HCT116 (cell line): ENCODE results near the gene OR2AG2. TPM values are rescaled to one million over a fixed set of nuclear protein-coding genes. Genes with fewer than 3 reads are reported as not detected.

Experiments
- ATAC-seq: fragments of 200-7000 bp; cut with Tn5 transposase; 2 replicates; pipeline ENCODE4 v1.9.1; 2020; ENCODE audit warnings: mild to moderate bottlenecking, moderate library complexity
- BruUV-seq: library from RNA; stranded (reverse); fragments of 400-500 nt; replicated peaks from 2 replicates; lab custom pipeline; 2021; lab: Mats Ljungman, UMichigan
- CTCF ChIA-PET: fragments of 300-600 bp; sonication (Branson Sonifier 250); formaldehyde crosslinking; loops from one replicate; lab custom pipeline; 2021; ENCODE audit warnings: antibody characterized with exemption; lab: Charles Lee
- POLR2A ChIA-PET: fragments of 300-600, 350-600 bp; sonication (Branson Sonifier 250); formaldehyde crosslinking; loops from one replicate; lab custom pipeline; 2021; ENCODE audit warnings: antibody characterized with exemption; lab: Charles Lee
- RAD21 ChIA-PET, 2 experiments: fragments of 300-600 bp; sonication (Branson Sonifier 250); formaldehyde crosslinking; loops; one replicate each; lab custom pipeline; 2023; ENCODE audit warnings: low total read pairs in 2 of 2; ENCODE audit not compliant: uncharacterized antibody in 2 of 2, unreplicated experiment in 2 of 2, low non-redundant PET in 1 of 2; lab: Charles Lee
- DNase-seq: peaks from one replicate; pipeline ENCODE4 v3.0.0-alpha.2; 2010; ENCODE audit warnings: low read depth, low spot score
- H2AFZ ChIP-seq: fragments of 200-600 bp; shearing (Covaris generic), sonication (generic); 2 replicates; pipeline ENCODE4 v1.6.1; 2017; ENCODE audit warnings: low read depth, mixed run types, mixed read lengths, antibody characterized with exemption, low read length; ENCODE audit not compliant: poor library complexity, severe bottlenecking
- H3K27ac ChIP-seq: 2 replicates; pipeline ENCODE4 v1.5.1; 2012; ENCODE audit warnings: low read depth, low read length
- H3K27me3 ChIP-seq: fragments of 200-600 bp; sonication (generic); 2 replicates; pipeline ENCODE4 v1.6.1; 2016; ENCODE audit warnings: mixed run types, low read length, mixed read lengths; ENCODE audit not compliant: insufficient read depth
- H3K36me3 ChIP-seq, 2 experiments: fragments of 200-500 bp in 1 of 2; fragments of 200-600 bp in 1 of 2; sonication (Bioruptor generic) in 1 of 2; sonication (generic) in 1 of 2; 2 replicates each; pipeline versions ENCODE4 v1.5.1 to v1.6.1; 2014 to 2016; ENCODE audit warnings: low read length in 2 of 2, inconsistent platforms in 1 of 2, mixed read lengths in 1 of 2, mixed run types in 1 of 2; ENCODE audit not compliant: insufficient read depth in 2 of 2, control insufficient read depth in 1 of 2
- H3K4me1 ChIP-seq, 2 experiments: fragments of 200-600 bp in 1 of 2; sonication (generic) in 1 of 2; 2 replicates each; pipeline versions ENCODE4 v1.5.1 to v1.6.1; 2012 to 2017; ENCODE audit warnings: low read length in 2 of 2, inconsistent platforms in 1 of 2, mild to moderate bottlenecking in 1 of 2, mixed read lengths in 1 of 2, mixed run types in 1 of 2, moderate library complexity in 1 of 2; ENCODE audit not compliant: insufficient read depth in 2 of 2, control insufficient read depth in 1 of 2
- H3K4me2 ChIP-seq: fragments of 200-600 bp; sonication (generic); 2 replicates; pipeline ENCODE4 v1.6.1; 2017; ENCODE audit warnings: mixed run types, low read length, mixed read lengths
- H3K4me3 ChIP-seq, 2 experiments: fragments of 200-600 bp in 1 of 2; sonication (generic) in 1 of 2; replicated peaks in 1 of 2; 2 replicates each; pipeline ENCODE4 v1.5.1; 2011 to 2016; ENCODE audit warnings: low read length in 2 of 2, control low read depth in 1 of 2, low read depth in 1 of 2, mild to moderate bottlenecking in 1 of 2, mixed read lengths in 1 of 2, mixed run types in 1 of 2
- H3K79me2 ChIP-seq: fragments of 200-600 bp; sonication (generic); 2 replicates; pipeline ENCODE4 v1.6.1; 2017; ENCODE audit warnings: mild to moderate bottlenecking, mixed run types, low read length, moderate library complexity, mixed read lengths; ENCODE audit not compliant: insufficient read depth
- H3K9ac ChIP-seq: fragments of 200-600 bp; sonication (generic); 2 replicates; pipeline ENCODE4 v1.6.1; 2016; ENCODE audit warnings: low read length, mixed read lengths
- H3K9me2 ChIP-seq: fragments of 200-600 bp; sonication (generic), shearing (Covaris generic); 2 replicates; pipeline ENCODE4 v1.6.1; 2017; ENCODE audit warnings: mixed run types, mild to moderate bottlenecking, moderate library complexity; ENCODE audit not compliant: insufficient read depth
- H3K9me3 ChIP-seq, 2 experiments: fragments of 200-500 bp in 1 of 2; fragments of 200-600 bp in 1 of 2; sonication (Bioruptor generic) in 1 of 2; sonication (generic) in 1 of 2; 2 replicates each; pipeline ENCODE4 v1.6.1; 2014 to 2017; ENCODE audit warnings: low read length in 2 of 2, mixed read lengths in 2 of 2, inconsistent platforms in 1 of 2, low read depth in 1 of 2, mild to moderate bottlenecking in 1 of 2, mixed run types in 1 of 2, moderate library complexity in 1 of 2; ENCODE audit not compliant: control insufficient read depth in 1 of 2, insufficient read depth in 1 of 2
- H4K20me1 ChIP-seq: fragments of 200-600 bp; sonication (generic), shearing (Covaris generic); 2 replicates; pipeline ENCODE4 v1.6.1; 2017; ENCODE audit warnings: mixed run types, mild to moderate bottlenecking, moderate library complexity; ENCODE audit not compliant: insufficient read depth
- CBX3 ChIP-seq: IDR thresholded peaks from 2 replicates; pipeline ENCODE4 v1.6.1; 2012; ENCODE audit warnings: low read depth
- CEBPB ChIP-seq: IDR thresholded peaks from 2 replicates; pipeline ENCODE4 v1.6.1; 2012; ENCODE audit warnings: low read depth
- ELF1 ChIP-seq: IDR thresholded peaks from 2 replicates; pipeline ENCODE4 v1.6.1; 2012; ENCODE audit warnings: low read depth, borderline replicate concordance
- EZH2 ChIP-seq: fragments of 200-600 bp; sonication (generic); IDR thresholded peaks from 2 replicates; pipeline ENCODE4 v1.6.1; 2017; ENCODE audit warnings: antibody characterized with exemption, mixed run types
- EZH2phosphoT487 ChIP-seq: fragments of 200-600 bp; IDR thresholded peaks from 2 replicates; pipeline ENCODE4 v1.6.1; 2018; ENCODE audit warnings: antibody characterized with exemption, borderline replicate concordance
- FOSL1 ChIP-seq: IDR thresholded peaks from 2 replicates; pipeline ENCODE4 v1.6.1; 2012; ENCODE audit warnings: low read depth
- POLR2AphosphoS5 ChIP-seq: IDR thresholded peaks from 2 replicates; pipeline ENCODE4 v1.6.1; 2011; ENCODE audit warnings: mild to moderate bottlenecking, low read depth, low read length, moderate library complexity
- RAD21 ChIP-seq: IDR thresholded peaks from 2 replicates; pipeline ENCODE4 v1.6.1; 2012; ENCODE audit warnings: low read depth, mild to moderate bottlenecking
- SIN3A ChIP-seq: IDR thresholded peaks from 2 replicates; pipeline ENCODE4 v1.6.1; 2012; ENCODE audit warnings: low read depth
- SP1 ChIP-seq: IDR thresholded peaks from 2 replicates; pipeline ENCODE4 v1.6.1; 2012; ENCODE audit warnings: low read depth
- SRF ChIP-seq: IDR thresholded peaks from 2 replicates; pipeline ENCODE4 v1.6.1; 2012; ENCODE audit warnings: low read depth
- TCF7L2 ChIP-seq: IDR thresholded peaks from 2 replicates; pipeline ENCODE4 v1.7.0; 2011; ENCODE audit warnings: borderline replicate concordance, inconsistent platforms; ENCODE audit not compliant: insufficient read depth, insufficient read length; ENCODE audit errors: extremely low read depth
- YY1 ChIP-seq: IDR thresholded peaks from 2 replicates; pipeline ENCODE4 v1.6.1; 2011; ENCODE audit warnings: low read length, low read depth, moderate library complexity, mild to moderate bottlenecking; ENCODE audit not compliant: insufficient replicate concordance; ENCODE audit errors: extremely low read depth
- ZNF274 ChIP-seq: fragments of 200-500 bp; sonication (Bioruptor generic); IDR thresholded peaks from 2 replicates; pipeline ENCODE4 v1.6.1; 2014; ENCODE audit warnings: mild to moderate bottlenecking, low read depth, low read length, inconsistent platforms
- intact Hi-C: fragments of 100-400 bp; cut with micrococcal nuclease; formaldehyde crosslinking; loops from 2 replicates; pipeline ENCODE4 v1.10.0; 2022
- total RNA-seq: library from RNA; stranded (reverse); gene quantifications from one replicate; pipeline ENCODE4 v1.2.1, GENCODE V29; 2021; ENCODE audit not compliant: unreplicated experiment
- TF ChIP-seq, protein P1 (sequence below), 3 experiments: fragments of 200-600 bp in 1 of 3; sonication (generic) in 1 of 3; IDR thresholded peaks in 2 of 3; conservative IDR thresholded peaks in 1 of 3; 2 replicates each; pipeline ENCODE4 v1.5.1; 2012 to 2017; ENCODE audit warnings: low read depth in 2 of 3, low read length in 2 of 3, antibody characterized with exemption in 1 of 3, borderline replicate concordance in 1 of 3, control low read depth in 1 of 3, mild to moderate bottlenecking in 1 of 3, mixed read lengths in 1 of 3, mixed run types in 1 of 3, moderate library complexity in 1 of 3; ENCODE audit not compliant: insufficient read depth in 1 of 3
- TF ChIP-seq, protein P2 (sequence below): IDR thresholded peaks from 2 replicates; pipeline ENCODE4 v1.6.1; 2012

OR2AG2 gene
- total RNA-seq, 1 experiment from 2014 or later = 0.07 TPM

DNA sequence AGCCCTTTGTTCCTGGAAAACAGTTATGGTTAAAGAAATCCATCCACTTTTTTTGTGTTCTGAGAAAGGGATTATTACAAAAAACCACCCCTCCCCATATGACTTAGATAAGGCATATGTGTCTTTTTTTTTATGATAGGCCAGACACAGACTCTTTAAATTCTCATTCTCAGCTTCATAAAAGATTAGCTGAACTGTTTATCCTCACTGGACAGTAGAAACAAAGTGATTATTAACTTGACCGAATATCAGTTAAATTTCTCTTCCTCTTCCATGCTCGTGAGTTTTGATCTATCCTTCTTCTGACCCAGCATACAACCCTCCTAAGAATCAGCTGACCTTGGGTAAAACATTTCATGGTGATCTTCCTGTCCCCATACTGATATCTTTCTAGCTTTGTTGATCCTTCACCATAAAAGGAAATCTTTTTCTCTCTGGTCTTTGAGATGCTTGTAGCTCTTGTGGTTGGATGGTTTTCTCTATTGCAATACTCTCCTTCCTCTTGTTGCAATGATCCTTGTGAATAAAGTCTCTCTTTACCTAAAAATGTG lies 26.2 kb downstream of the OR2AG2 start:
- H3K9ac ChIP-seq = no peak overlapping the region
- H3K27me3 ChIP-seq = peaks cover 88% of the 10 kb centered on the region
- no peaks in the 10 kb centered on the region for H3K9me3 ChIP-seq
- CTCF ChIA-PET = interaction anchor here (1.7 kb wide), 1 partner anchor 10 kb away, joined by 18 read pairs; no protein-coding TSS in a partner anchor
- no peak for ATAC-seq
- no peaks in the 10 kb centered on the region for H4K20me1 ChIP-seq
- H3K27ac ChIP-seq = no peak overlapping the region
- TF ChIP-seq SIN3A (no peak), RAD21 (no peak), CEBPB (no peak)
- TF ChIP-seq, protein P1, sequence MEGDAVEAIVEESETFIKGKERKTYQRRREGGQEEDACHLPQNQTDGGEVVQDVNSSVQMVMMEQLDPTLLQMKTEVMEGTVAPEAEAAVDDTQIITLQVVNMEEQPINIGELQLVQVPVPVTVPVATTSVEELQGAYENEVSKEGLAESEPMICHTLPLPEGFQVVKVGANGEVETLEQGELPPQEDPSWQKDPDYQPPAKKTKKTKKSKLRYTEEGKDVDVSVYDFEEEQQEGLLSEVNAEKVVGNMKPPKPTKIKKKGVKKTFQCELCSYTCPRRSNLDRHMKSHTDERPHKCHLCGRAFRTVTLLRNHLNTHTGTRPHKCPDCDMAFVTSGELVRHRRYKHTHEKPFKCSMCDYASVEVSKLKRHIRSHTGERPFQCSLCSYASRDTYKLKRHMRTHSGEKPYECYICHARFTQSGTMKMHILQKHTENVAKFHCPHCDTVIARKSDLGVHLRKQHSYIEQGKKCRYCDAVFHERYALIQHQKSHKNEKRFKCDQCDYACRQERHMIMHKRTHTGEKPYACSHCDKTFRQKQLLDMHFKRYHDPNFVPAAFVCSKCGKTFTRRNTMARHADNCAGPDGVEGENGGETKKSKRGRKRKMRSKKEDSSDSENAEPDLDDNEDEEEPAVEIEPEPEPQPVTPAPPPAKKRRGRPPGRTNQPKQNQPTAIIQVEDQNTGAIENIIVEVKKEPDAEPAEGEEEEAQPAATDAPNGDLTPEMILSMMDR (IDR thresholded peaks at IDR 0.05 in 2 of 3, conservative IDR thresholded peaks at IDR 0.05 in 1 of 3; ENCODE audit: borderline replicate concordance in 1 of 3, insufficient read depth in 1 of 3, low read depth in 2 of 3, low read length in 2 of 3) = no peak
- TF ChIP-seq, protein P2, sequence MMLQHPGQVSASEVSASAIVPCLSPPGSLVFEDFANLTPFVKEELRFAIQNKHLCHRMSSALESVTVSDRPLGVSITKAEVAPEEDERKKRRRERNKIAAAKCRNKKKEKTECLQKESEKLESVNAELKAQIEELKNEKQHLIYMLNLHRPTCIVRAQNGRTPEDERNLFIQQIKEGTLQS = no peak
- H2AFZ ChIP-seq = no peak overlapping the region
- no peaks in the 10 kb centered on the region for H3K9me2 ChIP-seq
- BruUV-seq = no TSS peak
- RAD21 ChIA-PET = no interaction called here
- DNase-seq = no peak
- H3K4me3 ChIP-seq = no peak overlapping the region
- H3K4me1 ChIP-seq = no peaks in the 10 kb centered on the region
- intact Hi-C loops = no loop called here
- H3K36me3 ChIP-seq = no peaks in the 10 kb centered on the region
- no peaks in the 10 kb centered on the region for H3K79me2 ChIP-seq
- H3K4me2 ChIP-seq = no peak overlapping the region
- POLR2A ChIA-PET = no interaction called here

DNA sequence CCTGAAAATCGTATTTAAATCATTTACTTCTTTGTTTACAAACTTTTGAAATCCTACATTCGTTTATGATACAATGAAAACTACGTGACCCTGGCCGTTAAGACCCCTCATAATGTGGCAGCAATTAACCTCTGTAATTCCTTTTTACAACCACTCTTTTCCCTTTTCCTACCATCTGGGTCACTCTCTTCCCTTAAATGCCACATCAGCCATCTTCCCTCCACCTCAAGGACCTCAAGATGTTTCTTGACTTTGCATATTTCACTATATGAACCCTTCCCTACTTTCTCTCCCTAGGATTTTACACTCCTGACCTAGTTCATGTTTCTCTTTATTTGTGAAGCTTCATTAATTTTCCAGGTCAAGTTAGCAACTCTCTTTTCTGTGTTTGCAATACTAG lies 26.8 kb downstream of the OR2AG2 start:
- H3K9ac ChIP-seq = no peak overlapping the region
- ChIA-PET RAD21 (no interaction called here), POLR2A (no interaction called here), CTCF (interaction anchor here (1.7 kb wide), 1 partner anchor 11 kb away, joined by 18 read pairs; no protein-coding TSS in a partner anchor)
- no peaks in the 10 kb centered on the region for H3K9me3 ChIP-seq
- no peak overlapping the region for H2AFZ ChIP-seq
- no peak overlapping the region for H3K4me3 ChIP-seq
- H3K9me2 ChIP-seq = no peaks in the 10 kb centered on the region
- H3K27ac ChIP-seq = no peak overlapping the region
- intact Hi-C loops = no loop called here
- no peaks in the 10 kb centered on the region for H3K36me3 ChIP-seq
- no peaks in the 10 kb centered on the region for H3K79me2 ChIP-seq
- H3K4me1 ChIP-seq = no peaks in the 10 kb centered on the region
- H3K4me2 ChIP-seq = no peak overlapping the region
- DNase-seq = no peak
- no peaks in the 10 kb centered on the region for H4K20me1 ChIP-seq
- peaks cover 88% of the 10 kb centered on the region for H3K27me3 ChIP-seq
- ATAC-seq = no peak
- no TSS peak for BruUV-seq
- TF ChIP-seq ZNF274 (no peak), TCF7L2 (no peak), FOSL1 (no peak), SIN3A (no peak), YY1 (no peak), SRF (no peak), EZH2phosphoT487 (no peak), SP1 (no peak), POLR2AphosphoS5 (no peak), CEBPB (no peak), CBX3 (no peak), EZH2 (no peak), ELF1 (no peak)
- TF ChIP-seq, protein P2 = no peak
